ENCODE measurements around the gene ELMOD1.

GRCh38 chr11:107702109-107702660, 111.2 kb downstream of the ELMOD1 start:
- TF ChIP-seq CTCF (conservative IDR thresholded peaks at IDR 0.05; ENCODE audit: low read depth, low read length) = no peak
- TF ChIP-seq POLR2A (IDR thresholded peaks at IDR 0.05; ENCODE audit: low read depth, low read length) = no peak
- no peak for TF ChIP-seq SMC3 (IDR thresholded peaks at IDR 0.05; ENCODE audit: low read depth, low read length)
- no peak for TF ChIP-seq NFE2L2 (IDR thresholded peaks at IDR 0.05; ENCODE audit: low read depth, low read length)
- TF ChIP-seq FOS (IDR thresholded peaks at IDR 0.05; ENCODE audit: low read depth, low read length) = no peak
- no peak for TF ChIP-seq USF2 (IDR thresholded peaks at IDR 0.05; ENCODE audit: low read depth, low read length)
- no peak for TF ChIP-seq MAZ (IDR thresholded peaks at IDR 0.05; ENCODE audit: borderline replicate concordance, low read depth, low read length)
- TF ChIP-seq RAD21 (IDR thresholded peaks at IDR 0.05; ENCODE audit: low read length) = no peak
